DMS 273 (cell line): Measurements from ENCODE around the gene HIGD1C.
A peak's percentile ranks its signal among the peaks of the same experiment; 100 is the strongest.
"Not testable (repeated sequence)": the region's sequence is repeated elsewhere in the genome, so short reads cannot be mapped to it uniquely, and the experiment has no call there.

Source experiments
- DNase-seq: peaks from one replicate; lab custom pipeline; 2025; ENCODE audit not compliant: unreplicated experiment; lab: John Stamatoyannopoulos, UW

Gene HIGD1C

DNA sequence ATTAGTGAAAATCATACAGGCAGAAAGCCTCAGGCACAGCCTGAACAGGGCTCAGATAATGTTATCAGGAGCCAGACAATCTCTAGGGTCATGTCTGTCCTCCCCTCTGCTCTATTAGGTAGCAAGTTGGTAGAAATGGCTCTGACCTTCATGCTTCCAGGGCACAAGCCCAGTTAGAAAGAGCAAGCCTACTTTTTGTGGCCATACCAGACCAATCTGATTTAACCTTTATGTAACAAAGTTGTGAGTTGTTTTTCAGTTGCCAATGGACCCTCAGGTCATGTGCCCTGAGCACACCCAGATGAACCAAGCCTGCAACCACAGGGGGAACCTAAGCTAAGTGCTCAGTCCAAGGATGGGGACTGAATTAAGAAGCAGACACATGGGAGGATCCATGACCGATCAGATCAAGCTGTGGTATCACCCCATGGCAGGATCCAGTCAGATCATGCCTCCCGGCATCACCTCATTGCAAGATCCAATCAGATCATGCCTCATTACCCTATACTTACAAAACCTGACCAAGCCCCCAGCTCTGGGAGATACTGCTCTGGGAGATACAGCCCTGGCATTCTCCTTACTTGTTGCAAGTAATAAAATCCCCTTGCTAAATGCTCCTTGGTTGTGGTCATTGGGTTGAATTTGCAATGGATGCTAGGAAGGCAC, 18.8 kb upstream of the HIGD1C start:
- peak; percentile 32 for DNase-seq

DNA sequence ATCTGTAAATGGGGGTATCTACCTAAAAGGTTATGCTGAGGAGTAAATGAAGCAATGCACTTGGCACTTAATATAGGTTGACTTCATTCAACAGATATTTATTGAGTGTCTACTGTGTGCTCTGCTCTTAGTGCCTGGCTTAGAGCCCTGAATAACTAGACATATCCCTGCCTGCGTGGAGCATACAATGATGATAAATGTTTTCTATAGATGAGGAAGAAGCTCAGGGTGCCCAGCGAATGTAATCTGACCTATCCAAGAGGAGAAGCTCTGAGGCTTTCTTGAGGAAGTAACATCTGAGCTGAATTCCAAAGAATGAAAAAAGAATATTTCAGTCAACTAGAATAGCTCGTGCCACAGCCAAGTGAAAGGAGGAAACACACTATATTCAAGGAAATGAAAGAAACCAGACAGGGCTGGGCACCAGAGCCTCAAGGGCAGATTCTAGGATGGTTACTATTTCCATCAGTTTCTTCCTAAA, 17.9 kb upstream of the HIGD1C start:
- DNase-seq: no peak

DNA sequence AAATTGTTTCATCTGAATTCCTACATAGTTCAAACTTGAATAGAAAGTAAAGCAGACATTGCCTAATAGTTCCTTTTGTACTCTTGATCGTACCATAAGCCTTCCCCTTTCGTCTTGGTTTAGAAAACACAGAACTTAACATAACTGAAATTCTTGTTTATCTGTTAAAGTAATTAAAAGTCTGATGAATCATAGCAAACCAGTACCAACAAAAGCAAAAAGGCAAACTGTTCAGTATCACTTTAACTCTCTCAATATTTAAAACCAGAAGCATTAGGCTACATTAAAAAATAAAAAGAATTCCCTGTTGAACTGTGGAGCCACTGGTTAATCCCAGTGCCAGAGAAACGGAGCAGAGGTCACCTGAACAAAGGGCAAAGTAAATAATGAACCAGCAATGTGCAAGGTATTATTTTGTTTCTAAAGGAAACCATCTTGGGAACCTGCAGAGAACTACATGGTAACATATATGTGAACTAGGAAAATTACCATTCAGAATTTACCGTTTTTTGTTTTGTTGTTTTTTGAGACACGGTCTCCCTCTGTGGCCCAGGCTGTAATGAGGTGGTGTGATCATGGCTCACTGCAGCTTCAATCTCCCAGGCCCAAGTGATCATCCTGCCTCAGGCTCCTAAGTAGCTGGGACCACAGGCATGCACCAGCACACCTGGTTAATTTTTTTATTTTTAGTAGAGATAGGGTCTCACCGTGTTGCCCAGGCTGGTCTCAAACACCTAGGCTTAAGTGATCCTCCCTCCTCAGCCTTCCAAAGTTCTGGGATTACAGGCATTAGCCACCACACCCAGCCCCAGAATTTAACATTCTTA, 17.1 kb upstream of the HIGD1C start:
- no peak for DNase-seq

DNA sequence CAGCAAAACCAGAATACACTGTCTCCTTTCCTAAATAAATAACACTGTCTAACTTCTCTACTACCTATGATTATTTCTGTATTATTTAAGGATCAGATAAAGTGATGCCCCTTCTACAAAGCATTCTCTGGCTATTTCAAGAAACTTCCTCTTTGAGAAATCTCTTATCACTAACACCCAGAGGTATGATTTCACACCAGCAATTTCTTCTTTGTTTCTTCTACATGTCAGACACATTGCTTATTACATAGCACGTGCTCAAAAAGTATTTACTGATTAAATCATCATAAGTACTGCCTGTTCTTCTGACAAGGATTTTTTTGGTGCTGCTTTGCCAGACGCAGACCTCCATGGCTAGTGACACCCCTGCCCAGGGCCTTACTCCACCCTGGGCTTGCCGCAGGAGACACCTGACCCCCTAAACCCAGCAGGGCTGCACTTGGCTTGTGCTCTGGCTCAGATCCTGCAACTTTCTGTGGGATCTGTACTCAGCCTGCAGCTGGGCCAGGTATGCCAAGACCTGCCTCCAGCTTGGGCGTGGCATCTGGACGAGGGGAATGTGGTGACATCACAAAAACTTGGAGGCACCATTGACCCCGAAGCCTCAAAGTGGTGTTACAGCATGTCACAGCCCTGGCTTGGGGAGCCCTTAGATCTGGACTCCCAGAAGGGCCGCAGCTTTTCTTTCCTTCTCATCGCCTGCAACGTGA, 15.4 kb upstream of the HIGD1C start:
- no peak for DNase-seq

DNA sequence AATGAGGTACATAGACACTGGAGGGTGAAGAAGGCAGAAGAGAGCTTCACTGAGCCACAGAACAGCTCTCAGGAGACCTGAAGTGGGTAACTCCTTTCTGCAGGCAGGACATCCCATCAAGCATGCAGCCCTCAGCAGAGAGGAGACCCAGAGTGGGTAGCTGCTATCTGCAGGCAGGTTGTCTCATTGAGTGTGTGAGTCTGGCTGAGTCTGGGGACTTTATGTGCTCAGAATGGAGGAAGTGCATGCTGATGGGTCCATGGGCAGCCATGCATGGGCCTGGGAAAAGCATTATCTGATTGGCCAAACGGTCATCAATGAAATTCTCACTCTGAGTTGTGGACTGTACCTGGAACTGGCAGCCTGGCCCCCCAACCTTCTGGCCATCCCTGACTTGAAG, 14.7 kb upstream of the HIGD1C start:
- no peak for DNase-seq

DNA sequence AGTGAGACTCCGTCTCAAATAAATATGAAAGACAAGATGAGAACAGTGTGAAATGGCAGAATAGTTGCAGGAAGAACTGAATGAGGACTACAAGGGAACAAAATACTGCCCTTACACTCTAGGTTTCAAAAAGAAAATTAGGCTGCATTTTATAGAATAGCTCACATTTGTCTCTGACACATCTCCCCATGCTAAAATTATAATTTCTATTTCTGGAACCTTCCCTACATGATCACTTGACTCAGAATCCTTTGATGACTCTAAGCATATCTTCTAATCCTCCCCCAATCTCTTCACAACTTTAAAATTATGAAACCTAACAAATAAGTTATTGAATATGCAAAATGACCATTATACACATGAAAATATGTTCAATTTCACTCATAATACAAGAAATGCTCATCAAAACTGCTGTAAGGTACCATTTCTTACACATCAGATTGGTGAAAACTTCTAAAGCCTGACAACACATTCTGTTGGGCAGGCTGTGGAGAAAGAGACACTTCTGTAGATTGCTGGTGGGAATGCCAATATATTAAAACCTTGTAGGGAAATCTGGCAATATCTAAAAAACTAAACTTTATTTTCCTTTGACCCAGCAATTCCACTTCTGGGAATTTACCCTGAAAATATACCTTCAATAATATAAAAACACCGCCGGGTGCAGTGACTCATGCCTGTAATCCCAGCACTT, 4.3 kb upstream of the HIGD1C start:
- DNase-seq: no peak

DNA sequence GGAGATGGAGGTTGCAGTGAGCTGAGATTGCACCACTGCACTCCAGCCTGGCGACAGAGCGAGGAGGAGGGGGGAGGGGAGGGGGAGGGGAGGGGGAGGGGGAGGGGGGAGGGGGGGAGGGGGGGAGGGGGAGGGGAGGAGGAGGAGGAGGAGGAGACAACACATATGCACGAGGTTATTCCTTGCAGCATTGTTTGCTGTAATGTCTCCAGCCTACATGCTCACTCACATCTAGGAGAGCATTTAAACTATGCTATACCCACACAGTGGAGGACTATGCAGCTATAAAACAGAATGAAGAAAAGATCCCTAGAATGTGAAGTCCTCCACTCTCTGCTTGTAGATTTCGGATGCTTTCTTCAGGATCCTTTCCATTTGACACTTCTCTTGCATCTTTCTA, 3.5 kb upstream of the HIGD1C start:
- no peak for DNase-seq

DNA sequence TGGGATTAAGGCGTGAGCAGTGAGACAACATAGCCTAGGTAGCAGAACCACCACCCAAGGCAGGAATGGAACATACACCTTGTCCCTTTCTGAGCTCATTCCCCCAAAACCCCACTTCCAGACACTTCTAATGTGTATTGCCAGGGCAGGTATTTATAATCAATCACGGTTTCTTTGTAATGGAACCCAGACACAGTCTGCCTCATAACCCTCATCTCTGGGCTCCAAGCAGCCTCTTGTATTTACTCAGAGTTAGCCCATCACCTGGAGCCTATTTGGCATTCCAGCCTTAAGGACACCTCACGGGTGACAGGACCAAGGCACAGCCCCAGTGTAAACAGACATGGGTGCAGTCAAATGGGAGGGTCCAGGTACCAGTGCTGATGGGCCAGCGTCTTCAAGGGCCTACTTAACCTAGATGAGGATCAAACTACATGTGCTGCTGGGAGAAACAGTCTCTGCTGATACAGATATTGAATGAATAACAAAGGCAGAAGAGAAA, 2.5 kb upstream of the HIGD1C start:
- DNase-seq: no peak

DNA sequence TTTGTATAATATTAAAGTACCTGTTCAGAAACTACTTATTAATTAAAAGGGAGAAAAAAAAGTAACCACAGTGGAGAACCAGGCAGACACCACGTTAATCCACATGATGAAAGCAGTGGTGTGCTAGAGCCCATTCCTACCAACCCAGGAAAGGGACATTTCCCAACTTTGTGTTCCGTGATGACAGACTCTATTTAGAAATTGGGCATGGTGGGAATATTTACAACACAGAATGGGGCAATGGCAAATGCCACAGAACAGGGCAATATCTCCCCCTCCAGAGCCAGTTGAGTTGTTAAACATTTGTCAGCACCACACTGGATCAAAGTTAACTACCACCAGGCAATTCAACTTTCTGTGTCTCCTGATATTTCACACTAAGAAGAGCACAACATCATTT, 1.2 kb upstream of the HIGD1C start:
- DNase-seq: no peak

DNA sequence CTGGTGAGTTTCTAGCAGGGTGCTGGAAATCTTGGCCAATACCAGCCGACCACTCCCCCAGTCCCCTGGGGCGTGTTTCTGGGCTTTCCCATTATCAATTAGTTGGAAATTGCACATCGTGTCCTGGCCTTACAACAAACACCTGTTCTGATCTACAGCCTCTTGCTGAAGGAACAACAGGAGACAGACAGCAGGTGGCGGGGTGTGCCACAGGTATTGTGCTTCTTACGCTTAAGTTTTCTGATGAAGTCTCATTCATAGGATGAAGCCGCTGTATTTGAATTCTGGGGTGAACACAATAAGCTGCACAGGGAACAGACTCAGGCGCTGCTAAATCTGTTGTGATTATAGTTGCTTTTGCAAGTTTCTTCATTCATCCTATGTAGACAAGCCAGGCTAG, 703 bp downstream of the HIGD1C start:
- DNase-seq: no peak

DNA sequence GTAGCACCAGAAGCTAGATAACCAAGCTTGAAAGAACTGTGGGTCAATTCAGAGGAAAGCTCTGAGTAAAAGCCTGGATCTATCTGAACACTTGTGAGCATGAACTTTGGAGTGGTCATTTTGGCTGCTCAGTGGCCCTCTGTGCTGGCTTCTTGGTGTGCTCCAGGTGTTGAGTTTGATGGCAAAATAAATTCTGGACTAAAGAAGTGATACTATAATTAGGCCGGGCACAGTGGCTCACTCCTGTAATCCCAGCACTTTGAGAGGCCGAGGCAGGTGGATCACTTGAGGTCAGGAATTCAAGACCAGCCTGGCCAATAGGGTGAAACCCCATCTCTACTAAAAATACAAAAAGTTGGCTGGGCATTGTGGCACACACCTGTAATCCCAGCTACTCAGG, 2.4 kb downstream of the HIGD1C start:
- not testable (repeated sequence) for DNase-seq

DNA sequence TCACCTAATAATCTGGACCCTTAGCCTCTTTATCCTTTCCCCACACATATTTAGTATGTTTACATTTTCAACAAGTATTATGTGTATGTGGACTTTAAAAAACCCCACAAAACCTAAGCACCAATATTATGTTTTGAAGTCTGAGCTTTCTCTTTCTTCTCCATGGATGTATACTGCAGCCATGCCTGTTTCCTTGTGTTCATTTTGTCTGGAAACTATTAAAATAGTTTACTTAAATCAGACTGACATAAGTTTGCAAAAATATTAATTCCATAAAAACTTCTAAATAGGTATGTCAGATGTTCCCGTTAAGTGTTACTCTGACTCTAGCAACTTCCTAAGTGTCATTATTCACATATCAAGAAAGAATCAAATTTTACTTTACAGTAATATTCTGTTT, 2.9 kb downstream of the HIGD1C start:
- no peak for DNase-seq

DNA sequence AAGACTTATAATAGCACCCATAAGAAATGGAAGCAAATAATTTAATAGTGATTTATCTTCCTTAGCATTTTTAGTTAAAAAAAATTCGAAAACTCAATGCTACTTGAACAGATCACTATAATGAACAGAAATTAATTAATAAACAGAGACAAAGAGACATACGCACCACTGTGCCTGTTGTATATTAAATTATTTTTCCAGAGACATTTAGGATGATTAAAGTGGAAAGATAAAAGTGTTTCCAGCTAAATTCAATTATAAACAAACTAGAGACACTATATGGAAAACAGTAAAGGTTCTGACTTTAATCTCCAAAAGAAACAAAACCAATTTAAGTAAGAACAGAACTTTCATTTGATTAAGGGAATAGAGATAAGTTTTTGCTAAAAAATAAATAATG, 3.4 kb downstream of the HIGD1C start:
- no peak for DNase-seq

DNA sequence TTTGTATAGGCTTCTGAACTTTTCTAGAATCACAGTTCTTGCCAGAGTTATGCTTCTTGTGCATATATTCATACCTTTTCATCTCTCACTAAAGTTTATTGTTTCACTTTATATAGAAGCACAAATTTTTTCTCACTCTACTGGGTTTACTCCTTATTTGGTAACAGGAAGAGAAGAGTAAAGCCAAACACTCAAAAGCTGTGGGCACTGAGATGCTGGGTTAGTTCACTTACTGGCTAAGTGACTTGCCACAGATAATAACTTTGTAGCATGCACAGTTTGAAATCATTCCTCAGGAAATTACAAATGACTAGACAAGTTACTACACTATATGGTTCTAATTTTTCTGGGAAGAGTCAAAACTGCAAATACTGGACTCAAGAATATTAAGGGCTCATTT, 7.8 kb downstream of the HIGD1C start:
- DNase-seq: no peak

DNA sequence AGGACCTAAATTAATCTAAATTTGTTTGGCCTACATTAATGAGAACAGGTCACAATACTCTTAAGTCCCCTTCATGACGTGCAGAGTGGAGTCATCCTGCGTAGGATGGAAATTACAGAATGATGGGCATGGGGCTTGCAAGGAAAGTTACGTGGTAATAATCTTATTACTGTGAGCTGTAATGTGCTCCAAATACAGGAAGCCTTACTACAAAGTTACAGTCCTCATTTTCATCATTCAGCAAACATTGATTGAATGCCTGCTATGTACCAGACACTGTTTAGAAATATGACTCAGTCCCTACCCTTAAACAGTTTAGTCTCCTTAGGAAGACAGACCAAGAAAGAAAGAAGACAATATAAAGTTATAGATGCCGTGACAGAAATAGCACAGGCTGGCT, 9.4 kb downstream of the HIGD1C start:
- no peak for DNase-seq

DNA sequence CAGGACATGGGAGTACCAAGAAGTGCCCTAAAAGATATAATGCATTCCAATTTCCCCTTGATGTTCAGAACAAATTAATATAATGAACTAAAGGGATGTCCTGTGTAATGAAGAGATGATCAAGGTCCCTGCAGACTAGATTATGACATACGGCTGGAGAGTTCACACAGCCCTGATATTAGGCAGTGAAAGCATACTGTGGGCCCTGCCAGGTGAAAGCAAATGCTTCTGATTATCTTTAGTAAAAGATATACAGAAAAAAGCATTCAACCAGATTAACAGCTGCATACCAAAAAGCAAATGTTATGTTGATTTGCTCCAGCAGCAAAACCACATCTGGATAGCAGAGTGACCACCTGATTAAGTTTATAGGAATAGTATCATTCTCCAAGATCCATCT, 12.1 kb downstream of the HIGD1C start:
- DNase-seq: no peak

DNA sequence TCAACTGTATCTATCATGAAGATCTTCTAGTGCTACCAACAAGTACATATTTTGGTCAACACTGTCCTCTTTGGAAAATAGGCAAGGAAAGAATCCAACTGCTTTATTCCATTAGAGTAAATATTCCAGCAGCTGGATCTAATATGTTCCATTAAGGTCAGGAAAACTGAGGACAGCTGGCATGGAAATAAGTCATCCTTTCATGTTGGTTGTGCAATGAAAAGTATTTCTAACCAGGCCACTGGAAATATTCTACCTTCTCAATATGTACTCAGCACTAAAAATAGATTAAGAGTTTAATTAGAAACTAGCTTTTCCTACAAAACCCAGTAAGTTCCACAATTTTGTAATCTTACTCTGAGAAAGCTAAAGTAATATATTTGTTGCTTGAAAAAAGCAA, 19.6 kb downstream of the HIGD1C start:
- DNase-seq: no peak

DNA sequence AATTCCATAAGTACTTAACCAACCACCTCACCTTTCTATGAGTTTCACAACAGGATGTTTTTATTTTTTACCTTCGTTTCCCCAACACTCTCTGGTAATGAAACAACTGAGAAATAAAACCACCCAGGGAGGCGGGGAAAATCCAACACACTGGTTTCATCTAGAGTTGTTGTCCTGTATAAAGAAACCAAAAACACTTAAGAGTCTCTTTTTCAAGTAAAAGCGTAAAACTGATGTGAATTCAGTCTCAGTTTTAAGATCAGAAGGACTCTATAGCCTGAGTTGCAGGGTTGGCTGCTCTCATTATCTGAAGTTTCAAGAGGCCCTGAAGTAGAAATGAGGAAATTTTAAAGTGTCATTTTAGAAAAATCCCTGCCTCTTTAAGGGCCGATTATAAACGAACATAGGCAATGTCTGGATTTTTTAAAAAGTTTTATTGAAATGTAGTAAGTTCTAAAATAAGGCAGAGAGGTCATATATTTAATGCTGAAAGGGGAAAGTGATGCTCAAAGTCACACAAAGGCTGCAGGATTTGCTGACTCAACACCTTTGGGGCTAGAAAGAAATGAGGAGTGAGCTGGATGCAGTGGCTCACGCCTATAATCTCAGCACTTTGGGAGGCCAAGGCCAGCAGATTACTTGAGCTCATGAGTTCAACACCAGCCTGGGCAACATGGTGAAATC, 27.2 kb downstream of the HIGD1C start:
- no peak for DNase-seq

DNA sequence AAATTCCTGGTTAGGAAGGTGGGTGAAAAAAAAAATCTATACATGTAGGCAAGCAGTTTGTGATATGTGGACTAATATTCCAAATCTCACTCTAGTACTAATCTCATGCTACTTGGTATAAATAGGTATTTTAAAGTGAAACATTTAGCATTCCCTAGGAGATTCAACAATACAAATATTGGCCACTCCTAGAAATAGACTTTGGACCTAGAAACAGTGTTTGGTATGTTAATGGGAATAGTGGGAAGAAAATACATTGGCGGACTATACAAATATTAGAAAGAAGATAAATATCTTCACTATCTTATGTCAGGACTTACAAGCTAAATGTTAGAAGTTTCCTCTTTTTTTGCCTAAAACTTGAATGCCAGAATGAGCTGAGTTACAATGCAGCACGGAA, 28.2 kb downstream of the HIGD1C start:
- DNase-seq: no peak

DNA sequence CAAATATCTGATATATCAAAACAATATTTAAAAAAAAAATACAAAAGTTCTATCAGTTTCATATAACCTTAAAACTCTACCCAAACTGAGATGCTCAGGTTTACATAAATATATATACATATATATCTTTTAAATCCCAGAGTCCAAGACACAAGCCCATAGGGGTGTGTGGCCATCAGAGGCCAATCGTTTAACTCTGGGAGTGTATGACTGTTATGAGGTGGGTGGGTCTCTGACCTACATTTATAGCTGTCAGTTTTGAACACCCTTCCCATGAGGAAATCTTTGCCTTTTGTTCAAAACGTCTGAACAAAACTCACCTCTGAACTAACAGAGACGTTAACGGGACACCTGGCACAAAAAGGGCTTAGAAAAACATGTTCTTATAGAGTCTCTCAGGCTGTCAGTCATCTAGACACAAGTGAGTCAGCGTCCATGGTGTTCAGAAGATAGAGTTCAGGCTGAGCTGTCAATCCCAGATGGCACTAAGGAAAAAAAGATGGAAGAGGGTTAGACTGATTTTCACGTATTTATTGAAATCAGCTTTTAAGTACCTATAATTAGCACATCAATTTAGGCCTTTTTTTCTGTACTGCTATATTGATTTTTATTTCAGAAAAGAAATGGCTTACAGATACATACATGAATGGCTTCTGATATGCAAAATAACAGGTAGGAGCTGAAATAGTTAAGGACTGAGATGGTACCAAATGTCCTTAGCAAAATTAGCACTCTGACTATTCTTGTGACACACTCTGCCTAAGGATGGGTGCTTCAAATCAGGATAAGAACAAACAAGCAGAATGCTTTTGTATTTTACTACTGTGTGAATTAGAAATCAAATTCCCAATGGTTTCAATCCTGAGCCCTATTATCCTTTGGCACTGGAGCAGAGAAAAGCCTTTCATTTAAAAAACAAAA, 29.2 kb downstream of the HIGD1C start:
- DNase-seq: no peak
